Liver (tissue), 9 donors: ENCODE measurements around the gene LIPJ. TPM values are rescaled to one million over a fixed set of nuclear protein-coding genes. Genes with fewer than 3 reads are reported as not detected.

Experiments
- DNase-seq: peaks from one replicate; pipeline ENCODE4 v3.0.0-alpha.2; 2017; ENCODE audit warnings: low spot score
- H3K27ac ChIP-seq, 2 donors: one replicate each; pipeline ENCODE4 v1.7.0; 2013; ENCODE audit warnings: inconsistent platforms in 2 of 2, low read length in 2 of 2, control low read depth in 1 of 2, low read depth in 1 of 2, mild to moderate bottlenecking in 1 of 2
- H3K27me3 ChIP-seq, 4 donors: one replicate each; pipeline versions ENCODE4 v1.6.1 to v1.7.0; 2013; ENCODE audit warnings: low read length in 3 of 4, inconsistent platforms in 1 of 4, mild to moderate bottlenecking in 1 of 4, moderate library complexity in 1 of 4; ENCODE audit not compliant: control insufficient read depth in 4 of 4, insufficient read depth in 4 of 4
- H3K36me3 ChIP-seq, 4 donors: one replicate each; pipeline versions ENCODE4 v1.6.1 to v1.7.0; 2013; ENCODE audit warnings: low read length in 3 of 4, mild to moderate bottlenecking in 3 of 4, low read depth in 1 of 4, moderate library complexity in 1 of 4; ENCODE audit not compliant: control insufficient read depth in 4 of 4, insufficient read depth in 3 of 4
- H3K4me1 ChIP-seq, 4 donors: one replicate each; pipeline versions ENCODE4 v1.6.1 to v1.7.0; 2013; ENCODE audit warnings: low read length in 3 of 4, mild to moderate bottlenecking in 3 of 4, moderate library complexity in 1 of 4; ENCODE audit not compliant: control insufficient read depth in 4 of 4, insufficient read depth in 4 of 4
- H3K4me3 ChIP-seq, 3 donors: one replicate each; pipeline versions ENCODE4 v1.6.1 to v1.7.0; 2013; ENCODE audit warnings: low read length in 3 of 3, control low read depth in 1 of 3, low read depth in 1 of 3, mild to moderate bottlenecking in 1 of 3
- H3K9ac ChIP-seq, 2 donors: one replicate each; pipeline ENCODE4 v1.7.0; 2013; ENCODE audit warnings: low read length in 2 of 2, mild to moderate bottlenecking in 2 of 2, moderate library complexity in 2 of 2, control low read depth in 1 of 2, low read depth in 1 of 2
- H3K9me3 ChIP-seq, 4 donors: one replicate each; pipeline versions ENCODE4 v1.6.1 to v1.7.0; 2013; ENCODE audit warnings: low read length in 3 of 4; ENCODE audit not compliant: control insufficient read depth in 4 of 4
- ATF3 ChIP-seq: IDR thresholded peaks from 2 replicates; pipeline ENCODE4 v1.6.1; 2016; ENCODE audit warnings: antibody characterized with exemption
- EGR1 ChIP-seq, 2 donors: IDR thresholded peaks; 2 replicates each; pipeline ENCODE4 v1.6.1; 2016 to 2018; ENCODE audit warnings: antibody characterized with exemption in 2 of 2, low read depth in 2 of 2
- FOXA1 ChIP-seq: IDR thresholded peaks from 2 replicates; pipeline ENCODE4 v1.6.1; 2016; ENCODE audit warnings: antibody characterized with exemption
- FOXA2 ChIP-seq: IDR thresholded peaks from 2 replicates; pipeline ENCODE4 v1.6.1; 2016; ENCODE audit warnings: antibody characterized with exemption
- GABPA ChIP-seq, 2 donors: IDR thresholded peaks in 1 of 2; conservative IDR thresholded peaks in 1 of 2; 2 replicates each; pipeline ENCODE4 v1.6.1; 2016; ENCODE audit warnings: antibody characterized with exemption in 2 of 2, mild to moderate bottlenecking in 1 of 2, moderate library complexity in 1 of 2
- HNF4A ChIP-seq, 2 donors: conservative IDR thresholded peaks; 2 replicates each; pipeline ENCODE4 v1.6.1; 2016; ENCODE audit warnings: antibody characterized with exemption in 2 of 2, mild to moderate bottlenecking in 2 of 2
- HNF4G ChIP-seq: IDR thresholded peaks from 2 replicates; pipeline ENCODE4 v1.6.1; 2016; ENCODE audit warnings: antibody characterized with exemption
- JUND ChIP-seq, 2 donors: IDR thresholded peaks; 2 replicates each; pipeline ENCODE4 v1.6.1; 2016; ENCODE audit warnings: antibody characterized with exemption in 2 of 2
- MAX ChIP-seq: IDR thresholded peaks from 2 replicates; pipeline ENCODE4 v1.6.1; 2016; ENCODE audit warnings: antibody characterized with exemption
- NR2F2 ChIP-seq: IDR thresholded peaks from 2 replicates; pipeline ENCODE4 v1.6.1; 2016; ENCODE audit warnings: antibody characterized with exemption
- RAD21 ChIP-seq, 2 donors: IDR thresholded peaks; 2 replicates each; pipeline ENCODE4 v1.6.1; 2016; ENCODE audit warnings: antibody characterized with exemption in 2 of 2, mild to moderate bottlenecking in 2 of 2
- REST ChIP-seq: IDR thresholded peaks from 2 replicates; pipeline ENCODE4 v1.6.1; 2016; ENCODE audit warnings: antibody characterized with exemption, mild to moderate bottlenecking
- RXRA ChIP-seq, 2 donors: IDR thresholded peaks; 2 replicates each; pipeline ENCODE4 v1.6.1; 2017 to 2018; ENCODE audit warnings: antibody characterized with exemption in 2 of 2, mild to moderate bottlenecking in 1 of 2
- SP1 ChIP-seq: IDR thresholded peaks from 2 replicates; pipeline ENCODE4 v1.6.1; 2018; ENCODE audit warnings: antibody characterized with exemption, mild to moderate bottlenecking
- TAF1 ChIP-seq: conservative IDR thresholded peaks from 2 replicates; pipeline ENCODE4 v1.6.1; 2016; ENCODE audit warnings: antibody characterized with exemption, mild to moderate bottlenecking
- YY1 ChIP-seq: IDR thresholded peaks from 2 replicates; pipeline ENCODE4 v1.6.1; 2016; ENCODE audit warnings: antibody characterized with exemption, mild to moderate bottlenecking
- ZBTB33 ChIP-seq: IDR thresholded peaks from 2 replicates; pipeline ENCODE4 v1.6.1; 2016; ENCODE audit warnings: antibody characterized with exemption
- WGBS: extraction: QIAGEN DNeasy Blood & Tissue Kit; methylation state at CpG from one replicate; pipeline ENCODE4 v1.1.7; 2013; 5-methylcytosine and 5-hydroxymethylcytosine counted together
- polyA plus RNA-seq, 2 donors: library from polyadenylated mRNA; stranded (reverse) in 1 of 2; unstranded in 1 of 2; fragments of 200-250 nt in 1 of 2; fragments of >200 nt in 1 of 2; fragmentation: Nextera tagmentation in 1 of 2; extraction: Ambion mirVana in 1 of 2; gene quantifications; one replicate each; pipeline versions ENCODE4 v1.2.1 to v1.2.3, GENCODE V29; 2013 to 2015
- total RNA-seq, 2 donors: library from RNA; depleted of rRNA; stranded (reverse); fragments of >200 nt; gene quantifications; one replicate each; pipeline ENCODE4 v1.2.3, GENCODE V29; 2014
- TF ChIP-seq, protein P1 (sequence below): fragments of 150-350 bp; IDR thresholded peaks from 2 replicates; pipeline ENCODE4 v1.5.1; 2017; ENCODE audit warnings: improper control_type of control experiment, low read depth, low read length; ENCODE audit not compliant: missing input control
- donor health status: healthy.
- donor health status: healthy.
- donor health status: healthy.
- donor health status: healthy.
- donor health status: healthy.

LIPJ gene
- total and polyA plus RNA-seq, 4 donors: 0.01 to 0.17 (median 0.11) TPM; not detected in 1

- H3K9ac ChIP-seq: no peak overlapping the region
- TF ChIP-seq MAX: no peak
- TF ChIP-seq GABPA (IDR thresholded peaks at IDR 0.05 in 1 of 2, conservative IDR thresholded peaks at IDR 0.05 in 1 of 2): no peak
- no peak for TF ChIP-seq JUND (IDR thresholded peaks at IDR 0.05)
- TF ChIP-seq ATF3: no peak
- TF ChIP-seq RAD21 (IDR thresholded peaks at IDR 0.05): no peak
- TF ChIP-seq ZBTB33: no peak
- no peak for TF ChIP-seq RXRA (IDR thresholded peaks at IDR 0.05)
- no peak for TF ChIP-seq NR2F2
- H3K36me3 ChIP-seq: no peaks in the 10 kb centered on the region
- peaks cover 0 to 4% (median 1%) of the 10 kb centered on the region in 4 donors for H3K9me3 ChIP-seq
- H3K4me3 ChIP-seq: no peak overlapping the region
- no peaks in the 10 kb centered on the region for H3K27me3 ChIP-seq
- no peak for DNase-seq
- peak overlapping the region in 1 of 2 donors; percentile 34 for H3K27ac ChIP-seq
- WGBS: 83% methylated on average over 1 of the region's 1 CpG
- H3K4me1 ChIP-seq: peaks cover 0 to 17% (median 10%) of the 10 kb centered on the region in 4 donors
These were observed 31.3 kb downstream of the LIPJ start for GRCh38 chr10:88617772-88618300.

GRCh38 chr10:88618496-88618895 lies 31.9 kb downstream of the LIPJ start:
- Histone ChIP-seq H3K4me3 (no peak overlapping the region), H3K27me3 (no peaks in the 10 kb centered on the region), H3K9ac (no peak overlapping the region), H3K4me1 (peaks cover 0 to 17% (median 10%) of the 10 kb centered on the region in 4 donors), H3K9me3 (peaks cover 0 to 4% (median 1%) of the 10 kb centered on the region in 4 donors), H3K36me3 (no peaks in the 10 kb centered on the region), H3K27ac (no peak overlapping the region)
- WGBS: 32% methylated on average over 1 of the region's 1 CpG
- DNase-seq: no peak
- TF ChIP-seq, protein P1, sequence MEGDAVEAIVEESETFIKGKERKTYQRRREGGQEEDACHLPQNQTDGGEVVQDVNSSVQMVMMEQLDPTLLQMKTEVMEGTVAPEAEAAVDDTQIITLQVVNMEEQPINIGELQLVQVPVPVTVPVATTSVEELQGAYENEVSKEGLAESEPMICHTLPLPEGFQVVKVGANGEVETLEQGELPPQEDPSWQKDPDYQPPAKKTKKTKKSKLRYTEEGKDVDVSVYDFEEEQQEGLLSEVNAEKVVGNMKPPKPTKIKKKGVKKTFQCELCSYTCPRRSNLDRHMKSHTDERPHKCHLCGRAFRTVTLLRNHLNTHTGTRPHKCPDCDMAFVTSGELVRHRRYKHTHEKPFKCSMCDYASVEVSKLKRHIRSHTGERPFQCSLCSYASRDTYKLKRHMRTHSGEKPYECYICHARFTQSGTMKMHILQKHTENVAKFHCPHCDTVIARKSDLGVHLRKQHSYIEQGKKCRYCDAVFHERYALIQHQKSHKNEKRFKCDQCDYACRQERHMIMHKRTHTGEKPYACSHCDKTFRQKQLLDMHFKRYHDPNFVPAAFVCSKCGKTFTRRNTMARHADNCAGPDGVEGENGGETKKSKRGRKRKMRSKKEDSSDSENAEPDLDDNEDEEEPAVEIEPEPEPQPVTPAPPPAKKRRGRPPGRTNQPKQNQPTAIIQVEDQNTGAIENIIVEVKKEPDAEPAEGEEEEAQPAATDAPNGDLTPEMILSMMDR: no peak
- TF ChIP-seq NR2F2 (no peak), HNF4A (conservative IDR thresholded peaks at IDR 0.05) (peak; percentile 84 to 88), FOXA2 (peak; percentile 58), TAF1 (no peak), RXRA (IDR thresholded peaks at IDR 0.05) (peak; percentile 49 to 71), JUND (IDR thresholded peaks at IDR 0.05) (peak in 1 of 2 donors; percentile 56), FOXA1 (no peak), EGR1 (IDR thresholded peaks at IDR 0.05; ENCODE audit: low read depth in 2 of 2) (no peak), SP1 (peak; percentile 40), HNF4G (no peak), REST (no peak), RAD21 (IDR thresholded peaks at IDR 0.05) (peak in 1 of 2 donors; percentile 22), GABPA (IDR thresholded peaks at IDR 0.05 in 1 of 2, conservative IDR thresholded peaks at IDR 0.05 in 1 of 2) (no peak), YY1 (peak; percentile 62), MAX (peak; percentile 9), ATF3 (no peak), ZBTB33 (no peak)
